Measurements from ENCODE around the gene ADGRV1.
"Not testable (repeated sequence)": the region's sequence is repeated elsewhere in the genome, so short reads cannot be mapped to it uniquely, and the experiment has no call there.

Gene ADGRV1

GRCh38 chr5:90553711-90554110, 4.9 kb upstream of the ADGRV1 start:
- no peak for FAIRE-seq

GRCh38 chr5:90554358-90555006, 4.1 kb upstream of the ADGRV1 start:
- FAIRE-seq: no peak

- no peak for FAIRE-seq
Measured at GRCh38 chr5:90555666-90556065, 2.9 kb upstream of the ADGRV1 start.

GRCh38 chr5:90557391-90557790, 1.2 kb upstream of the ADGRV1 start:
- no peak for FAIRE-seq

- no peak for FAIRE-seq
Measured at GRCh38 chr5:90557871-90558270, 726 bp upstream of the ADGRV1 start.

- no peak for FAIRE-seq
Measured at GRCh38 chr5:90560771-90561170, 2.2 kb downstream of the ADGRV1 start.

GRCh38 chr5:90561766-90562165, 3.2 kb downstream of the ADGRV1 start:
- FAIRE-seq: no peak

- no peak for FAIRE-seq
Measured at GRCh38 chr5:90562341-90562740, 3.7 kb downstream of the ADGRV1 start.

- FAIRE-seq: no peak
Measured at GRCh38 chr5:90563108-90563507, 4.5 kb downstream of the ADGRV1 start.

GRCh38 chr5:90565491-90565890, 6.9 kb downstream of the ADGRV1 start:
- FAIRE-seq: no peak

GRCh38 chr5:90569084-90569483, 10.5 kb downstream of the ADGRV1 start:
- no peak for FAIRE-seq

- FAIRE-seq: no peak
Measured at GRCh38 chr5:90570034-90570433, 11.4 kb downstream of the ADGRV1 start.

- FAIRE-seq: no peak
Measured at GRCh38 chr5:90571147-90571773, 12.7 kb downstream of the ADGRV1 start.

GRCh38 chr5:90575712-90576111, 17.1 kb downstream of the ADGRV1 start:
- no peak for FAIRE-seq

- FAIRE-seq: not testable (repeated sequence)
Measured at GRCh38 chr5:90576566-90576965, 18.0 kb downstream of the ADGRV1 start.

GRCh38 chr5:90579905-90580304, 21.3 kb downstream of the ADGRV1 start:
- not testable (repeated sequence) for FAIRE-seq

- FAIRE-seq: no peak
Measured at GRCh38 chr5:90581956-90582355, 23.4 kb downstream of the ADGRV1 start.

GRCh38 chr5:90585337-90585986, 26.9 kb downstream of the ADGRV1 start:
- no peak for FAIRE-seq

- FAIRE-seq: no peak
Measured at GRCh38 chr5:90586469-90586868, 27.9 kb downstream of the ADGRV1 start.

- no peak for FAIRE-seq
Measured at GRCh38 chr5:90590170-90590569, 31.6 kb downstream of the ADGRV1 start.

GRCh38 chr5:90593083-90593482, 34.5 kb downstream of the ADGRV1 start:
- not testable (repeated sequence) for FAIRE-seq

GRCh38 chr5:90595766-90596165, 37.2 kb downstream of the ADGRV1 start:
- FAIRE-seq: not testable (repeated sequence)

- no peak for FAIRE-seq
Measured at GRCh38 chr5:90598293-90598692, 39.7 kb downstream of the ADGRV1 start.

GRCh38 chr5:90600307-90600706, 41.7 kb downstream of the ADGRV1 start:
- not testable (repeated sequence) for FAIRE-seq

All from endometrium (tissue), 2 donors.